D721Med (cell line): ENCODE measurements around the gene HAUS3.
"Not testable (repeated sequence)": the region's sequence is repeated elsewhere in the genome, so short reads cannot be mapped to it uniquely, and the experiment has no call there.

Experiments
- DNase-seq: peaks from one replicate; pipeline ENCODE4 v3.0.0; 2011; ENCODE audit warnings: low spot score; ENCODE audit not compliant: insufficient read length
- FAIRE-seq: peaks from 2 replicates; lab custom pipeline; 2011; peaks lifted over from hg19 to GRCh38; lab: Jason Lieb, UNC
- TF ChIP-seq, protein P1 (sequence below): IDR thresholded peaks from 2 replicates; pipeline ENCODE4 v1.5.1; 2012; ENCODE audit warnings: mild to moderate bottlenecking, control low read depth; ENCODE audit not compliant: insufficient read depth; ENCODE audit errors: missing control alignments

HAUS3 gene

DNA sequence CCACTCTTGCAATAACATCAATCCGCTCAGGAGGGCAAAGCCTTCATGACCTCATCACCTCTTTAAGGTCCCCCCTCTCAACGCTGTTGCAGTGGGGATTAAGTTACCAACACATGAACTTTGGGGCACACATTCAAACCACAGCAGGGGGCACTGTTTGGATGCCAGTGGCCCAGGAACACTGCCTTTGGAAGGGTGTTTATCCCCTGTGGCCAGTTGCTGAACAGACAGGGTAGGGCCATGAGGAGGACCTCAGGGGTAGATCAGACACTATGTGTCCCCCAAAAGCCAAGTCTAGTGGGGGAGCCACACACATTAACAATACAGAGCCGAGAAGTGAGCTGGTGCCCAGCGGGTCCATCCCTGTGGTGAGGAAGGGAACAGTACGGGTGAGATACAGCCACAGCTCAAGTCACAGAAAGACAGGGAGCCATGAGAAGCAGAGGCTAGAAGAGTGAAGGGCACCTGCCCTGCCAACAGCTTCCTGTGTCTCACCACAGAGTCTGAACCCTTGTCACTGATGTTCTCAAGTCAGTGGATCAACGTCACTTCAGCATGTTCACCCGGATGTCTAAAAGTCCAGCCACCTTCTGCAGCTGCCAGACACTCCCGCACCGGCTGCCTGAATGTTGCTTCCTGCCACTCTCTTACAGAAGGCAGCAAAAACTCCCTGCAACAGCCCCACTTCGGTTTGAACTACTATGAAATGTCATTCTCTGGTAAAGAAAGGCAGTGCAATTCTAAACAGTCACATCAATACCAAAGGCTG lies 39.8 kb upstream of the HAUS3 start:
- FAIRE-seq (no peak), DNase-seq (no peak)
- TF ChIP-seq, protein P1, sequence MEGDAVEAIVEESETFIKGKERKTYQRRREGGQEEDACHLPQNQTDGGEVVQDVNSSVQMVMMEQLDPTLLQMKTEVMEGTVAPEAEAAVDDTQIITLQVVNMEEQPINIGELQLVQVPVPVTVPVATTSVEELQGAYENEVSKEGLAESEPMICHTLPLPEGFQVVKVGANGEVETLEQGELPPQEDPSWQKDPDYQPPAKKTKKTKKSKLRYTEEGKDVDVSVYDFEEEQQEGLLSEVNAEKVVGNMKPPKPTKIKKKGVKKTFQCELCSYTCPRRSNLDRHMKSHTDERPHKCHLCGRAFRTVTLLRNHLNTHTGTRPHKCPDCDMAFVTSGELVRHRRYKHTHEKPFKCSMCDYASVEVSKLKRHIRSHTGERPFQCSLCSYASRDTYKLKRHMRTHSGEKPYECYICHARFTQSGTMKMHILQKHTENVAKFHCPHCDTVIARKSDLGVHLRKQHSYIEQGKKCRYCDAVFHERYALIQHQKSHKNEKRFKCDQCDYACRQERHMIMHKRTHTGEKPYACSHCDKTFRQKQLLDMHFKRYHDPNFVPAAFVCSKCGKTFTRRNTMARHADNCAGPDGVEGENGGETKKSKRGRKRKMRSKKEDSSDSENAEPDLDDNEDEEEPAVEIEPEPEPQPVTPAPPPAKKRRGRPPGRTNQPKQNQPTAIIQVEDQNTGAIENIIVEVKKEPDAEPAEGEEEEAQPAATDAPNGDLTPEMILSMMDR, result no peak

DNA sequence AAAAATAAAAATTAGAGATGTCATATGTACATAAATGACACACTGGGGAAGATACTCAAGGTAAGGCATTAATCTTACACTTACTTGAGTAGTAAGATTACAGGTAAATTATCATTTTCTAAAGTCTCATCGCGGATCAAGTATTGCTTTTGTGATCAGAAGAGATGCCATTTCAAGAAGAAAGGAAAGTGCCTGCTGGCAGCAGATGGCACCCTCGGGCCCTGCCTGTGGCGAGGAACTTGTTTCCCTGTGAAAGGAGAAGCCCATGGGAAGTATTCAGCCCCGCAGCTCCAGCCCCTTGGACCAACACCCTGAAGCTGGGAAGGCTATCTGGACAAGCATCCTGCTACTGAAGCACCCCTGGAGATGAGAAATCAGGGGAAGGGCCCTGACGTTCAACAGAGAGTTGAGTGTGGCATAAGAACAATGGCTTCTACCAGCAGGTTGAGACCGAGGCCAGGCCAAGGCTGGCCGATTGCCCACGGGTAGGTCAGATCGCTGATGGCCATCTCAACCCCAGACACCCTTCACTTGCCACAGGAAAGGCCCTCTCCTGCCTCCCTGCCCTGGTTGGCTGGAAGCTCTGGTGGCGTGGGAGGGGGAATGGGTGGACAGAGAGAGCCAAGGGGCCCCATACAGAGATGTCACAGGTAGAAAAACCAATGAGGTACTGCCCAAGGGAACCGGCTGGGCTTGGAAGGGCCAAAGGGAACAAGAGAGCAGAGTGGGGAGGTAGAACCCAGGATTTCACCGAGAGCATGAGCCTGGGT lies 38.8 kb upstream of the HAUS3 start:
- FAIRE-seq, result no peak
- TF ChIP-seq, protein P1, result peak; percentile 49
- DNase-seq, result no peak

DNA sequence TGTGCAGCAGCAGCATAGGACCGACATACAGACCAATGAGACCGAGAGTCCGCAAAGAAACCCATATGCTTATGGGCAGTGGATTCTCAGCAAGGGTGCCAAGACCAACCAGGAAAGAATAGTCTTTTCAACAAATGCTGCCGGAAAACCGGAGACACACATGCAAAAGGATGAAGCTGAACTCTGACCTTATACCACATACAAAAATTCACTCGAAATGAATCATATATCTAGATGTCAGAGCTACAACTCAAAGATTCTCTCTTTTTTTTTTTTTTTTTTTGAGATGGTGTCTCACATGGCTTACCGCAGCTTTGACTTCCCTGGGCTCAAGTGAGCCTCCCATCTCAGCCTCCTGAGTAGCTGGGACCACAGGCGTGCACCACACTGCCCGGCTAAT lies 36.0 kb upstream of the HAUS3 start:
- TF ChIP-seq, protein P1, result no peak
- FAIRE-seq (no peak), DNase-seq (no peak)

DNA sequence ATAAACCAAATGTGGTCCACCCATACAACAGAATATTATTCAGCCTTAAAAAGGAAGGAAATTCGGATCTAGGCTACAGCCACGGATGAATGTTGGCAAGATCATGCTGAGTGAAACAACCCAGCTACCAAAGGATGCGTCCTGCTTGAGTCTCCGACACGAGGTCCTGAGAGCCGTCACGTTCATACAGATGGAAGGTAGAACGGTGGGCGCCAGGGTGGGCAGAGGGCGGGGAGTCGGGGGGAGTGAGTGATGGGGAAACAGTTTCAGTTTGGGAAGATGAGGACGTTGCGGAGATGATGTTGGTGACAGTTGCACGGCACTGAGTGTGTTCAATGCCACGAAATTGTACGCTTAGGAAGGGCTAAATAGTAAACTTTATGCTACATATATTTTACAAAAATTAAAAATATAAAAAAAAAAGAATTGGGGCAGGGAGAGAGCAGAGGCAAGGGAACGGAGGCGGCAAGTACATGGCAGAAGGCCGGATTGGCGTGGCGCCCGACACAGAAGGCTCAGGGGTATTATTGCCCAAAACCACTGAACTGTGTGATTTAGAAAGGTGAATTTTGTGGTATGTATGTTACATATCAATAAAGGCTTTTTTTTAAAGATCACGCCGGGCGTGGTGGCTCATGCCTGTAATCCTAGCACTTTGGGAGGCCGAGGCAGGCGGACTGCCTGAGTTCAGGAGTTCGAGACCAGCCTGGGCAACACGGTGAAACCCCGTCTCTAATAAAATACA lies 34.8 kb upstream of the HAUS3 start:
- DNase-seq, result no peak
- no peak for FAIRE-seq
- TF ChIP-seq, protein P1, result no peak

DNA sequence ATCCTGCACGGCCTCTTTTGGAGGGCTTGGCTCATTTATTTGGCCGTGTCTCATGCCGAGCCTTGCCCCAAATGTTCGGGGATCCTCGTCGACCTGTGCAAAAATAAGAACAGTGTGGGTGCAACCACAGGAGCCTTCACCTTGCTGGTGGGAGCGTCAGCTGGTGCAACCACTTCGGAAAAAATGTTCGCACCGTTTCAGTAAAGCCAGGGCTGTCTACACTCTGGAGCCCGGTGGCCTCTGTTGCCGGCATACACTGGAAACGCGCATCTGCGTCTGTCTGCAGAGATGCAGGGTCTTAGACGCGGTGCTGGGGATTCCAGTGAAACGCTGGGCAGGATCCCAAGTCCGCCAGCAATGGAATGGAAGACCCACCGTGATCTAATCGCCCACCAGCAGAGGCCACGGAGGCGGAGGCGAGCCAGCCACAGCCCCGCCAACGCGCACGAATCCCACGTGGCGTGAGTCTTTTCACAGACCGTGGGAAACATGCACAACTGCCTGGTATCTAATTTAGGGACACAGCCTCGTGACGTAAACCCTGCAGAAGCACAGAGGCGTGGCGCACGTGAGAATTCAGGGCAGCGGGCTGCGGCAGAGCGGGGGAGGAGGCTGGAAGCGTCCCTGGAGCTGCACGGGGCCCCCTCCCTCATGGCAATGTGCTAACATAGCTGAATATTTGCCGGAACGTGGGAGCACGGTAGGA lies 33.8 kb upstream of the HAUS3 start:
- TF ChIP-seq, protein P1, result no peak
- DNase-seq (no peak), FAIRE-seq (no peak)

DNA sequence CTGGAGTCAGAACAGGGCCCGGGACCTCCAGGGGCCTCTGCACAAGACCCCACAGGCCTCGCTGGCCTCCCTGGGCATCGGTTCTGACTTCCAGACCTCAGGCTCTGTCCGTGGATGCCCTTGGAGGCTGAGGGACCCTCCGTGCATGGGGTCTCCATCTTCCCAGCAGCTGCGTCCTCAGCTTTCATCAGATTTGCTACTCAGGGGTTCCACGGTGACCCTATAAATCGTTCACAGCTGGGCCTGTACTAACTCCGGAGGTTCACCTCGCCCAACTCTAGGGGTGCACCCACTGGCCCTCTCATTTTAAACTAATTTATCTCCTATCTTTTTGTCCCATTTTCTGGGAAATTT lies 33.1 kb upstream of the HAUS3 start:
- not testable (repeated sequence) for DNase-seq, FAIRE-seq
